K562 (cell line): ENCODE results near the gene OR2AJ1. TPM values are rescaled to one million over a fixed set of nuclear protein-coding genes. Genes with fewer than 3 reads are reported as not detected.

Source experiments
- ATAC-seq: fragments of 200-7000 bp; cut with Tn5 transposase; 3 replicates; pipeline ENCODE4 v1.9.1; 2020; ENCODE audit warnings: moderate library complexity
- BruUV-seq: library from RNA; stranded (reverse); fragments of 400-500 nt; replicated peaks from 2 replicates; lab custom pipeline; 2021; lab: Mats Ljungman, UMichigan
- CTCF ChIA-PET: fragments of 300-600 bp; formaldehyde crosslinking; extraction: SDS; loops from one replicate; lab custom pipeline; 2021; ENCODE audit warnings: low intra/inter-chr PET ratio; lab: Yijun Ruan, JAX
- POLR2A ChIA-PET: fragments of 300-600, 350-650 bp; sonication (Branson Sonifier 250); formaldehyde crosslinking; extraction: SDS; loops from one replicate; lab custom pipeline; 2021; ENCODE audit warnings: antibody characterized with exemption, inconsistent platforms; lab: Yijun Ruan, JAX
- DNase-seq, 4 experiments: peaks; one replicate each; pipeline versions ENCODE4 v3.0.0 to v3.0.0-alpha.2; 2011 to 2018; ENCODE audit warnings: low spot score in 3 of 4, mixed read lengths in 3 of 4; ENCODE audit errors: extremely low read depth in 1 of 4
- FAIRE-seq: peaks from 2 replicates; lab custom pipeline; 2011; peaks lifted over from hg19 to GRCh38; lab: Jason Lieb, UNC
- H2AFZ ChIP-seq: 2 replicates; pipeline ENCODE4 v1.6.0; 2011; ENCODE audit warnings: low read depth, low read length, control low read depth, inconsistent platforms
- H3K27ac ChIP-seq: fragments of 200-600 bp; 3 replicates; pipeline ENCODE4 v1.8.0; 2011; ENCODE audit warnings: low read depth, mild to moderate bottlenecking, control low read depth, inconsistent platforms, low read length, moderate library complexity, mixed read lengths; ENCODE audit errors: extremely low read depth
- H3K27me3 ChIP-seq, 2 experiments: fragments of 300-600 bp in 1 of 2; 2 replicates in 1 of 2; 3 replicates in 1 of 2; pipeline versions ENCODE4 v1.6.0 to v1.8.0; 2011; ENCODE audit warnings: inconsistent platforms in 2 of 2, low read length in 2 of 2, mild to moderate bottlenecking in 1 of 2, mixed read lengths in 1 of 2, moderate library complexity in 1 of 2; ENCODE audit not compliant: control insufficient read depth in 2 of 2, insufficient read depth in 2 of 2
- H3K36me3 ChIP-seq: fragments of 300-600 bp; 3 replicates; pipeline ENCODE4 v1.8.0; 2011; ENCODE audit warnings: mild to moderate bottlenecking, low read length, inconsistent platforms; ENCODE audit not compliant: control insufficient read depth, insufficient read depth
- H3K4me1 ChIP-seq, 2 experiments: fragments of 200-600 bp in 1 of 2; replicated peaks in 1 of 2; 2 replicates in 1 of 2; 3 replicates in 1 of 2; pipeline versions ENCODE4 v1.5.1 to v1.8.0; 2011; ENCODE audit warnings: inconsistent platforms in 2 of 2, low read length in 2 of 2, mild to moderate bottlenecking in 1 of 2, mixed read lengths in 1 of 2, moderate library complexity in 1 of 2; ENCODE audit not compliant: control insufficient read depth in 2 of 2, insufficient read depth in 2 of 2
- H3K4me2 ChIP-seq: 2 replicates; pipeline ENCODE4 v1.6.1; 2011; ENCODE audit warnings: low read length, control low read depth, inconsistent platforms, mixed read lengths; ENCODE audit not compliant: insufficient read depth
- H3K4me3 ChIP-seq: fragments of 200-600 bp; sonication (generic), shearing (Covaris generic); 2 replicates; pipeline ENCODE4 v1.5.1; 2016; ENCODE audit warnings: control low read depth, inconsistent platforms
- H3K79me2 ChIP-seq: fragments of 200-600 bp; 3 replicates; pipeline ENCODE4 v1.8.0; 2011; ENCODE audit warnings: low read length, inconsistent platforms; ENCODE audit not compliant: control insufficient read depth, insufficient read depth
- H3K9ac ChIP-seq, 2 experiments: 2 replicates each; pipeline versions ENCODE4 v1.6.0 to v1.6.1; 2011; ENCODE audit warnings: low read depth in 2 of 2, low read length in 2 of 2, control low read depth in 1 of 2, inconsistent platforms in 1 of 2, mild to moderate bottlenecking in 1 of 2, mixed read lengths in 1 of 2; ENCODE audit not compliant: insufficient read depth in 1 of 2
- H3K9me1 ChIP-seq: one replicate; pipeline ENCODE4 v1.6.0; 2011; ENCODE audit warnings: inconsistent platforms, mild to moderate bottlenecking, low read length, moderate library complexity; ENCODE audit not compliant: control insufficient read depth, insufficient read depth
- H3K9me3 ChIP-seq: replicated peaks from 2 replicates; pipeline ENCODE4 v1.5.1; 2011; ENCODE audit warnings: low read depth, low read length, inconsistent platforms; ENCODE audit not compliant: control insufficient read depth, insufficient read depth
- H4K20me1 ChIP-seq: replicated peaks from 2 replicates; pipeline ENCODE4 v1.6.1; 2011; ENCODE audit warnings: low read length, inconsistent platforms, mixed read lengths; ENCODE audit not compliant: control insufficient read depth, insufficient read depth
- ARHGAP35 ChIP-seq: fragments of 450-650 bp; IDR thresholded peaks from 2 replicates; pipeline ENCODE4 v1.6.1; 2018; ENCODE audit not compliant: partially characterized antibody
- BMI1 ChIP-seq: fragments of 150-350 bp; IDR thresholded peaks from 2 replicates; pipeline ENCODE4 v1.6.1; 2014; ENCODE audit warnings: low read length
- CBX2 ChIP-seq: fragments of 200-600 bp; sonication (generic); IDR thresholded peaks from one replicate; pipeline ENCODE4 v1.6.1; 2012; ENCODE audit warnings: mild to moderate bottlenecking, low read length, inconsistent platforms; ENCODE audit not compliant: insufficient read depth, poor library complexity, severe bottlenecking
- CHD1 ChIP-seq: fragments of 200-600 bp; sonication (generic); IDR thresholded peaks from one replicate; pipeline ENCODE4 v1.6.1; 2012; ENCODE audit warnings: mild to moderate bottlenecking, moderate library complexity, low read length, inconsistent platforms
- ERF ChIP-seq: fragments of 450-650 bp; formaldehyde crosslinking; IDR thresholded peaks from 2 replicates; pipeline ENCODE4 v1.4.0; 2020; ENCODE audit warnings: mild to moderate bottlenecking, mixed read lengths
- GABPB2 ChIP-seq: fragments of 250-450 bp; sonication (Bioruptor Pico); conservative IDR thresholded peaks from 2 replicates; pipeline ENCODE4 v1.5.1; 2021; ENCODE audit warnings: mild to moderate bottlenecking
- HNRNPUL1 ChIP-seq: fragments of 200-400 bp; formaldehyde crosslinking; IDR thresholded peaks from 2 replicates; pipeline ENCODE4 v1.6.1; 2017; ENCODE audit warnings: low read length
- PML ChIP-seq: IDR thresholded peaks from 2 replicates; pipeline ENCODE4 v1.6.1; 2012; ENCODE audit warnings: low read length, inconsistent platforms
- POLR3G ChIP-seq: IDR thresholded peaks from 2 replicates; pipeline ENCODE4 v1.6.1; 2011; ENCODE audit not compliant: insufficient read length, insufficient replicate concordance; ENCODE audit errors: extremely low read depth
- SIN3B ChIP-seq: fragments of 450-650 bp; IDR thresholded peaks from 2 replicates; pipeline ENCODE4 v1.6.1; 2017; ENCODE audit warnings: low read depth, mild to moderate bottlenecking, moderate library complexity
- U2AF1 ChIP-seq: fragments of 200-400 bp; formaldehyde crosslinking; optimal IDR thresholded peaks from 2 replicates; pipeline ENCODE3; 2017; ENCODE audit warnings: mild to moderate bottlenecking, low read depth, low read length, moderate library complexity
- ZNF143 ChIP-seq: sonication (generic); formaldehyde crosslinking; IDR thresholded peaks from 2 replicates; pipeline ENCODE4 v1.9.0; 2022; ENCODE audit warnings: mild to moderate bottlenecking, missing genetic modification reagents
- ZNF347 ChIP-seq: fragments of 450-650 bp; formaldehyde crosslinking; IDR thresholded peaks from 2 replicates; pipeline ENCODE4 v1.4.0; 2020; ENCODE audit warnings: low read depth, mild to moderate bottlenecking, moderate library complexity
- WGBS: fragments of 100-300 bp; shearing (Covaris generic); methylation state at CpG from one replicate; pipeline ENCODE4 v1.1.6; 2016; ENCODE audit warnings: low coverage, mixed read lengths; ENCODE audit not compliant: insufficient coverage; ENCODE audit errors: missing lambda C conversion rate; 5-methylcytosine and 5-hydroxymethylcytosine counted together
- in situ Hi-C: fragments of 300-500 bp; cut with MboI; formaldehyde crosslinking; loops from 4 replicates; pipeline ENCODE4 v1.15.0; 2018; ENCODE audit warnings: inconsistent platforms, mixed read lengths
- intact Hi-C: fragments of 100-400 bp; cut with micrococcal nuclease; formaldehyde crosslinking; loops from 2 replicates; pipeline ENCODE4 v1.14.2; 2022
- polyA plus RNA-seq, 8 experiments: library from polyadenylated mRNA; depleted of rRNA in 4 of 8; stranded (reverse) in 5 of 8; unstranded in 3 of 8; fragments of >200 nt; fragmentation: Nextera tagmentation in 2 of 8; fragmentation: Illumina TruSeq in 1 of 8; extraction: Ambion mirVana in 2 of 8; extraction: Trizol in 1 of 8; gene quantifications; 2 replicates each; pipeline versions ENCODE4 v1.2.1 to v1.2.3, GENCODE V29; 2011 to 2014; ENCODE audit warnings: inconsistent platforms in 1 of 8, missing spikeins in 1 of 8
- total RNA-seq, 7 experiments: library from RNA; depleted of rRNA in 6 of 7; stranded (reverse); fragments of >200 nt in 6 of 7; fragmentation: Illumina TruSeq in 2 of 7; extraction: Trizol in 2 of 7; gene quantifications; 2 replicates each; pipeline versions ENCODE4 v1.2.1 to v1.2.3, GENCODE V29; 2011 to 2021; ENCODE audit warnings: low replicate concordance in 1 of 7
- TF ChIP-seq, protein P1 (sequence below): fragments of 450-650 bp; IDR thresholded peaks from 2 replicates; pipeline ENCODE4 v1.7.0; 2016; ENCODE audit warnings: borderline replicate concordance
- TF ChIP-seq, protein P2 (sequence below): sonication (generic); formaldehyde crosslinking; IDR thresholded peaks from 2 replicates; pipeline ENCODE4 v1.8.1; 2022; ENCODE audit warnings: missing genetic modification reagents

Gene OR2AJ1
- total and polyA plus RNA-seq, 9 of the 15 experiments (the other 6 are each of a cell fraction or from before 2014, with no cell fraction given), result not detected

DNA sequence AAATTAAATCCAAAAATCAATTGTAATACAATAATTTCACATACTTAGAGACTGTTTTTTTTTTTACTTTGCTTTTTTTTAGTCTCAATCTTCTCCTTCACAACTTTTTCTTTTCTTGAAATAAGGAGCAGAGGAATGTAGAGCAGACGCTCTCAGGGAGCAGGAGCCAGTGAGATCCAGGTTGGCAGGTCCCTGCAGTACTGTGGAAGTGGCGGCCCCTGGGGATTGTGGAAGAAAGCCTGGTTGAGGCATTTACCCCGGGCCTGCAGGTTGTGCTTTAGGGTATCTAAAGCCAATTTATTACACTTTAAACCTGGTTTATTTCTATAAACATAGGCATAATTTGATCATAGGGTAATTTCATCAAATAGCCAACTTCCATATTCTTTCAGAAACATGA lies 748 bp upstream of the OR2AJ1 start:
- no peak overlapping the region for H3K4me3 ChIP-seq
- DNase-seq (no peak), FAIRE-seq (no peak), ATAC-seq (peak; percentile 57; the same call in 2 of the 3 replicates)
- 0% methylated on average over 3 of the region's 3 CpGs for WGBS
- H3K4me1 ChIP-seq, result no peaks in the 10 kb centered on the region
- H3K4me2 ChIP-seq, result no peak overlapping the region
- in situ Hi-C loops (no loop called here), intact Hi-C loops (no loop called here)
- H2AFZ ChIP-seq, result no peak overlapping the region
- H3K79me2 ChIP-seq, result no peaks in the 10 kb centered on the region
- no peaks in the 10 kb centered on the region for H3K27me3 ChIP-seq
- no peak overlapping the region for H3K27ac ChIP-seq
- ChIA-PET POLR2A (no interaction called here), CTCF (no interaction called here)
- no TSS peak for BruUV-seq
- H3K36me3 ChIP-seq, result no peaks in the 10 kb centered on the region
- H3K9ac ChIP-seq, result no peak overlapping the region
- TF ChIP-seq, protein P1, sequence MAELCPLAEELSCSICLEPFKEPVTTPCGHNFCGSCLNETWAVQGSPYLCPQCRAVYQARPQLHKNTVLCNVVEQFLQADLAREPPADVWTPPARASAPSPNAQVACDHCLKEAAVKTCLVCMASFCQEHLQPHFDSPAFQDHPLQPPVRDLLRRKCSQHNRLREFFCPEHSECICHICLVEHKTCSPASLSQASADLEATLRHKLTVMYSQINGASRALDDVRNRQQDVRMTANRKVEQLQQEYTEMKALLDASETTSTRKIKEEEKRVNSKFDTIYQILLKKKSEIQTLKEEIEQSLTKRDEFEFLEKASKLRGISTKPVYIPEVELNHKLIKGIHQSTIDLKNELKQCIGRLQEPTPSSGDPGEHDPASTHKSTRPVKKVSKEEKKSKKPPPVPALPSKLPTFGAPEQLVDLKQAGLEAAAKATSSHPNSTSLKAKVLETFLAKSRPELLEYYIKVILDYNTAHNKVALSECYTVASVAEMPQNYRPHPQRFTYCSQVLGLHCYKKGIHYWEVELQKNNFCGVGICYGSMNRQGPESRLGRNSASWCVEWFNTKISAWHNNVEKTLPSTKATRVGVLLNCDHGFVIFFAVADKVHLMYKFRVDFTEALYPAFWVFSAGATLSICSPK, result no peak
- no peak for TF ChIP-seq GABPB2
- TF ChIP-seq, all 486 proteins: peak for 0
- no peaks in the 10 kb centered on the region for H4K20me1 ChIP-seq
- no peaks in the 10 kb centered on the region for H3K9me1 ChIP-seq
- no peaks in the 10 kb centered on the region for H3K9me3 ChIP-seq

DNA sequence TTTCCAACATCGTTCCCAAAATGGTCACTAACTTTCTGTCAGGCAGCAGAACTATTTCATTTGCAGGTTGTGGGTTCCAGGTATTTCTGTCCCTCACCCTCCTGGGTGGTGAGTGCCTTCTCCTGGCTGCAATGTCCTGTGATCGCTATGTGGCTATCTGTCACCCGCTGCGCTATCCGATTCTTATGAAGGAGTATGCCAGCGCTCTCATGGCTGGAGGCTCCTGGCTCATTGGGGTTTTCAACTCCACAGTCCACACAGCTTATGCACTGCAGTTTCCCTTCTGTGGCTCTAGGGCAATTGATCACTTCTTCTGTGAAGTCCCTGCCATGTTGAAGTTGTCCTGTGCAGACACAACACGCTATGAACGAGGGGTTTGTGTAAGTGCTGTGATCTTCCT lies 9.3 kb downstream of the OR2AJ1 start:
- Histone ChIP-seq H3K4me2 (no peak overlapping the region), H3K4me1 (peaks cover 0 to 11% of the 10 kb centered on the region in 2 experiments; a peak in 2 of 5 replicates), H3K27ac (no peak overlapping the region), H3K9me1 (no peaks in the 10 kb centered on the region), H3K79me2 (no peaks in the 10 kb centered on the region), H4K20me1 (no peaks in the 10 kb centered on the region), H2AFZ (peak overlapping the region; percentile 41; the same call in 1 of the 2 replicates), H3K9ac (no peak overlapping the region), H3K9me3 (peaks cover 7% of the 10 kb centered on the region; the same call in 1 of the 2 replicates), H3K4me3 (no peak overlapping the region), H3K27me3 (no peaks in the 10 kb centered on the region), H3K36me3 (no peaks in the 10 kb centered on the region)
- no TSS peak for BruUV-seq
- no peak for DNase-seq
- intact Hi-C loops, result loop anchor here (10.0 kb wide), 1 partner anchor 751 kb away; no protein-coding TSS in a partner anchor
- no peak for FAIRE-seq
- no peak for ATAC-seq
- POLR2A ChIA-PET, result no interaction called here
- in situ Hi-C loops, result no loop called here
- WGBS, result 2% methylated on average over 8 of the region's 8 CpGs
- CTCF ChIA-PET, result interaction anchor here (0.6 kb wide), 1 partner anchor 19 kb away, joined by 3 read pairs; no protein-coding TSS in a partner anchor
- TF ChIP-seq POLR3G (no peak), ERF (CRISPR knock-in tag) (no peak), CHD1 (no peak), HNRNPUL1 (no peak), ZNF347 (CRISPR knock-in tag) (no peak), ARHGAP35 (no peak), PML (no peak), BMI1 (no peak), ZNF143 (CRISPR knock-in tag) (no peak), CBX2 (no peak), SIN3B (no peak), U2AF1 (no peak)
- TF ChIP-seq, protein P2, sequence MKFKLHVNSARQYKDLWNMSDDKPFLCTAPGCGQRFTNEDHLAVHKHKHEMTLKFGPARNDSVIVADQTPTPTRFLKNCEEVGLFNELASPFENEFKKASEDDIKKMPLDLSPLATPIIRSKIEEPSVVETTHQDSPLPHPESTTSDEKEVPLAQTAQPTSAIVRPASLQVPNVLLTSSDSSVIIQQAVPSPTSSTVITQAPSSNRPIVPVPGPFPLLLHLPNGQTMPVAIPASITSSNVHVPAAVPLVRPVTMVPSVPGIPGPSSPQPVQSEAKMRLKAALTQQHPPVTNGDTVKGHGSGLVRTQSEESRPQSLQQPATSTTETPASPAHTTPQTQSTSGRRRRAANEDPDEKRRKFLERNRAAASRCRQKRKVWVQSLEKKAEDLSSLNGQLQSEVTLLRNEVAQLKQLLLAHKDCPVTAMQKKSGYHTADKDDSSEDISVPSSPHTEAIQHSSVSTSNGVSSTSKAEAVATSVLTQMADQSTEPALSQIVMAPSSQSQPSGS, result no peak
